ENCODE results near the gene POLD1. TPM values are rescaled to one million over a fixed set of nuclear protein-coding genes. Genes with fewer than 3 reads are reported as not detected.

Gene POLD1
- total RNA-seq, 1 donor from 2014 or later, result 16.0 TPM

GRCh38 chr19:50466706-50467039 is 82.5 kb downstream of the POLD1 start:
- DNase-seq, result no peak

- no peak for DNase-seq
Observed at GRCh38 chr19:50467566-50467965, 83.4 kb downstream of the POLD1 start.

Other genes starting within 250 kb of the POLD1 start
- not detected for gene IZUMO2, start 221.1 kb upstream of the POLD1 start, total RNA-seq
- 60.6 TPM for gene MYH14, start 180.7 kb upstream of the POLD1 start, total RNA-seq
- 1.0 TPM for gene KCNC3, start 55.0 kb upstream of the POLD1 start, total RNA-seq
- 0.51 TPM for gene NAPSA, start 18.7 kb upstream of the POLD1 start, total RNA-seq
- 53.3 TPM for gene NR1H2, start 7.9 kb upstream of the POLD1 start, total RNA-seq
- gene SPIB, start 34.6 kb downstream of the POLD1 start, total RNA-seq, result 0.10 TPM
- gene MYBPC2, start 48.5 kb downstream of the POLD1 start, total RNA-seq, result 59.5 TPM
- 79.0 TPM for gene EMC10, start 92.2 kb downstream of the POLD1 start, total RNA-seq
- gene GARIN5A, start 92.5 kb downstream of the POLD1 start, total RNA-seq, result 0.92 TPM
- 11.4 TPM for gene JOSD2, start 126.8 kb downstream of the POLD1 start, total RNA-seq
- not detected for gene ASPDH, start 129.6 kb downstream of the POLD1 start, total RNA-seq
- 13.0 TPM for gene LRRC4B, start 184.1 kb downstream of the POLD1 start, total RNA-seq

All from tongue (tissue), 2 donors.